Endothelial cell of umbilical vein (primary cell): Measurements from ENCODE around the gene MACO1.

Source experiments
- EZH2 ChIP-seq: IDR thresholded peaks from 2 replicates; pipeline ENCODE4 v1.6.1; 2012; ENCODE audit warnings: borderline replicate concordance, low read depth, mild to moderate bottlenecking, moderate library complexity, low read length, inconsistent platforms; ENCODE audit not compliant: severe bottlenecking
- MYC ChIP-seq: IDR thresholded peaks from one replicate; pipeline ENCODE4 v1.6.1; 2011; ENCODE audit warnings: mild to moderate bottlenecking, low read depth, low read length
- POLR2A ChIP-seq: IDR thresholded peaks from 2 replicates; pipeline ENCODE4 v1.6.1; 2012; ENCODE audit warnings: low read depth, mild to moderate bottlenecking, control low read depth, low read length
- POLR2AphosphoS5 ChIP-seq: IDR thresholded peaks from 2 replicates; pipeline ENCODE4 v1.6.1; 2012; ENCODE audit warnings: low read depth, mild to moderate bottlenecking, control low read depth, low read length, moderate library complexity; ENCODE audit not compliant: insufficient read depth
- TF ChIP-seq, protein P1 (sequence below), 2 donors: IDR thresholded peaks; 1 replicate in 1 of 2; 2 replicates in 1 of 2; pipeline ENCODE4 v1.5.1; 2011; ENCODE audit warnings: low read length in 2 of 2, mild to moderate bottlenecking in 2 of 2, moderate library complexity in 2 of 2, control low read depth in 1 of 2, inconsistent platforms in 1 of 2, low read depth in 1 of 2; ENCODE audit not compliant: insufficient read depth in 1 of 2; ENCODE audit errors: extremely low read depth in 1 of 2

DNA sequence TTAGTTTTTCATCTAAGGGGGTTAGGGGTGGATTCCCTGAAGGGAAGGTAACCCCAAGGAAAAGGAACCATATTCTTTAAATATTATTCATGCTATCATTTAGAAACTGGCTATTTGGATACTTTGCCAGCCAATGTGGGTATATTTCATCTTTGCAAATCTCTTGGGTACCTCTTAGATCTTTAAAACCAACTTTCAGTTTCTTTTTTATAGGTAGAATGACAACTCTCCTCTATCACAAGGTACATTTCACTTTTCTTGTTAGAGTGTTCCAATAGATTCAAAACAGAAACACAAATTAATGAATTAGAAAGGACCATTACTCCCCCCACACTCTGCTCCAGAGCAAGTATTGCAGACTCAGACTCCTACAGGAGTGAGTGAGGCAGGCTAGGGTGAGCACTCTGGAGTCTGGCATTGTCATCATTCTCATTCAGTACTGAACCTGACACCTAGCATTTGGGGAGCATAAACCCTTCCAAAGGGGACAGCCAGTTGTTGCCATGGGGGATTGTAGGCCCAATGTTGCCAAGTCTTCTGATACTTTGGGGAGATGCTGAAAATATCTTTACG is 43.0 kb downstream of the MACO1 start:
- TF ChIP-seq, protein P1, sequence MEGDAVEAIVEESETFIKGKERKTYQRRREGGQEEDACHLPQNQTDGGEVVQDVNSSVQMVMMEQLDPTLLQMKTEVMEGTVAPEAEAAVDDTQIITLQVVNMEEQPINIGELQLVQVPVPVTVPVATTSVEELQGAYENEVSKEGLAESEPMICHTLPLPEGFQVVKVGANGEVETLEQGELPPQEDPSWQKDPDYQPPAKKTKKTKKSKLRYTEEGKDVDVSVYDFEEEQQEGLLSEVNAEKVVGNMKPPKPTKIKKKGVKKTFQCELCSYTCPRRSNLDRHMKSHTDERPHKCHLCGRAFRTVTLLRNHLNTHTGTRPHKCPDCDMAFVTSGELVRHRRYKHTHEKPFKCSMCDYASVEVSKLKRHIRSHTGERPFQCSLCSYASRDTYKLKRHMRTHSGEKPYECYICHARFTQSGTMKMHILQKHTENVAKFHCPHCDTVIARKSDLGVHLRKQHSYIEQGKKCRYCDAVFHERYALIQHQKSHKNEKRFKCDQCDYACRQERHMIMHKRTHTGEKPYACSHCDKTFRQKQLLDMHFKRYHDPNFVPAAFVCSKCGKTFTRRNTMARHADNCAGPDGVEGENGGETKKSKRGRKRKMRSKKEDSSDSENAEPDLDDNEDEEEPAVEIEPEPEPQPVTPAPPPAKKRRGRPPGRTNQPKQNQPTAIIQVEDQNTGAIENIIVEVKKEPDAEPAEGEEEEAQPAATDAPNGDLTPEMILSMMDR (IDR thresholded peaks at IDR 0.05; ENCODE audit: extremely low read depth in 1 of 2, insufficient read depth in 1 of 2, low read depth in 1 of 2, low read length in 2 of 2) = no peak
- TF ChIP-seq POLR2A (no peak), POLR2AphosphoS5 (no peak), EZH2 (no peak), MYC (no peak)
